NCI-H446 treated with DMSO at 0.1 percent for 48 hours (cell line): ENCODE results near the gene CDC14B.
"Not testable (repeated sequence)": the region's sequence is repeated elsewhere in the genome, so short reads cannot be mapped to it uniquely, and the experiment has no call there.

ENCODE experiments used
- DNase-seq: peaks from one replicate; lab custom pipeline; 2025; lab: John Stamatoyannopoulos, UW

The CDC14B gene

GRCh38 chr9:96626912-96627311 lies 7.3 kb upstream of the CDC14B start:
- no peak for DNase-seq

GRCh38 chr9:96621618-96622017 lies 2.0 kb upstream of the CDC14B start:
- no peak for DNase-seq

GRCh38 chr9:96620832-96621269 lies 1.2 kb upstream of the CDC14B start:
- DNase-seq = no peak

- no peak for DNase-seq
These were observed 505 bp upstream of the CDC14B start for GRCh38 chr9:96620181-96620514.

GRCh38 chr9:96619124-96619465 lies 548 bp downstream of the CDC14B start:
- no peak for DNase-seq

DNA sequence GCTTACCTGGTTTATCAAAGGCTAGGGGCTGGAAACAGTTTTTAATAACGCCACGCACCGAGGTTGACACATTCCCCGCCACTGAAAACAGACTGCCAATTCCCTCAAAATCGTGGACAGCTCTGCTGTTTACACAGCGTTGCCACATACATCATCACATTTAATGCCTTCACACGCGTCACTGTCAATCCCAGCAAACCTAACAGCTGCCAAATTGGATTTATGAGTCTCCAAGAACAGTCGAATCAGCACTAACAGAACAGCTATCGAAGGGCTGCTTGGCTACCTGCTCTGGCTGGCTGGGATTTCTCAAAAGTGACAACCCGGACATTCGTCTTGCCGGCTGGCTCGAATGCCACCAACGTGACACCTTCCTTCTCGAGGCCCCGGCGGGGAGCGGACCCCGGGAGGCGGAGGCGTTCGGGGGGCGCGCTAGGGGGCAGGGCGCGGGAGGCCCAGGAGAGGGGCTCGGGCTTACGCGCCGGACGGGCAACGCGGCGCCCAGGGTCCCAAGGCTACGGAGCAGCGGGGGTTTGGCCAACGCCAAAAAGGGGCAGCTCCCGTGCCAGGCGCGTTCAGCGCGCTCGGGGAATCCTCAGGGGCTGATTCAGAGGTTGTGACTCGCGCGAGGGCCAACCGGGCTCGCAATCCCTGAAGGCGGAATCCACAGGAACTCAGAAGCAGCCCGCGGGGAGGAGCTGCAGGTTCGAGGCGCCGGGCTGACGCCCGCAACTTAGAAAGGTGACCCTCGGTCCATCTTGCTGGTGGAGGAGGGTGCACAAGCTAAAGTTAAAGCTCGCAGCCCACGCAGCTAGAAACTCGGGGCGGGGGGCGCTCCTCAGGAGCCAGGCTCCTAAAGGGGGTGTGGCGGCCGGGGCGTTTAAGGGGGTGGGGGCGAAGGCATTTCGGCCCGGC lies 1.2 kb downstream of the CDC14B start:
- no peak for DNase-seq

- DNase-seq = no peak
These were observed 2.0 kb downstream of the CDC14B start for GRCh38 chr9:96617439-96618185.

- DNase-seq = no peak
These were observed 2.7 kb downstream of the CDC14B start for GRCh38 chr9:96616817-96617438.

- no peak for DNase-seq
These were observed 4.2 kb downstream of the CDC14B start for GRCh38 chr9:96615411-96615810.

- DNase-seq = not testable (repeated sequence)
These were observed 5.0 kb downstream of the CDC14B start for GRCh38 chr9:96614664-96615063.

- DNase-seq = no peak
These were observed 6.6 kb downstream of the CDC14B start for GRCh38 chr9:96612966-96613589.

GRCh38 chr9:96612105-96612965 lies 7.3 kb downstream of the CDC14B start:
- DNase-seq = peak; percentile 34

DNA sequence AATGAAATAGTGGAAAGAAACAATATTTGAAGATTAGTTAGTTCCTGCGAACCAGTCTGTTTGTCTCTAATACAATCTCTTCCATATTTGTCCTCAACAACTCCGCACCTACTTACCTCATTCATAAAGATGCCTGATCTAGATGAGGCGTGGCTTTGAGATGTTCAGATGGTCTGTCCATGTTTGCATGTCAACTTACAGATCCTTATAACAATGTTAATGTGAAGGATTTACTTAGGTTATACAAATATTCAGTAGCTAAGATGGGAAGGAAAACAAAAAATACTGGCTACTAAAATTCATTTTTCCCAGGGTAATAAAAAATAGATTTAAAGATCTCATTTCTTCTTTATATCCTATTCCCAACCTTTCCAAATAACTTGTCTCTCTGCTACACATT lies 8.3 kb downstream of the CDC14B start:
- DNase-seq = no peak

DNA sequence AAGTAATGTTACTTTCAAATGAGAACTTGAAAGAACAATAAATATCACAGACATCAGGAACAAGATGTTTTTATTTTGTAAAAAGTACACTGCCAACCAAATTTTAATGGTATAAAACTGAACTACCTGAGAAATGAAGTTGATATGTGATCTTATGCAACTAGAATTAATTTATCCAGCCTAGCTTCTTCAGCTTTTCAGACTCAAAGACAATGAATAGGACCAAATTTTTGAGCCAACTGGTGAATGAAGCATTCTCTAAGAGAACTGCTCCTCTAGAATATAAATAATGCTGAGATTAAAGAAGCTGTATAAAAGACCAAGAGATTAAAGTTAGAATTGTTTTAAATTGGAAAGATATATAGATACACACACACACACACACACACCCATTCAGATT lies 9.9 kb downstream of the CDC14B start:
- DNase-seq = no peak

- DNase-seq = no peak
These were observed 11.7 kb downstream of the CDC14B start for GRCh38 chr9:96607971-96608370.

DNA sequence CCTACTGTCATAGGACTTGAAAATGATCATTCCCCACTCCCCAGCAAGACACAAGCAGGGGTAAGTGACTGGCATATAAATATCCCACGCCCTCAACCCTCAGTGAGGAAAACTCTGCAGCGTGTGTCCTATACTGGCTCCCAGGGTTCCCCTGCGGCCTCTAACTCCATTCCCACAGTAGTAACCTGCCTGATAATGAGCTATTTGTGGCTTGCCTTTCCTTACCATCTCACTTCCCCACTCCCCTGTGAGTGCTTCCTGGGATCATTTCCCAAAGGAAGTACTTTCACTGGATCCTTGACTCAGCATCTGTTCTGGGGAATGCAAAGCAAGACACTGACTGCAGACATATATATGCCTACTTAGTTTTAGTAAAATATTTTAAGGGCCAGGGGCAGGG lies 14.3 kb downstream of the CDC14B start:
- no peak for DNase-seq

- DNase-seq = no peak
These were observed 15.7 kb downstream of the CDC14B start for GRCh38 chr9:96604004-96604319.

DNA sequence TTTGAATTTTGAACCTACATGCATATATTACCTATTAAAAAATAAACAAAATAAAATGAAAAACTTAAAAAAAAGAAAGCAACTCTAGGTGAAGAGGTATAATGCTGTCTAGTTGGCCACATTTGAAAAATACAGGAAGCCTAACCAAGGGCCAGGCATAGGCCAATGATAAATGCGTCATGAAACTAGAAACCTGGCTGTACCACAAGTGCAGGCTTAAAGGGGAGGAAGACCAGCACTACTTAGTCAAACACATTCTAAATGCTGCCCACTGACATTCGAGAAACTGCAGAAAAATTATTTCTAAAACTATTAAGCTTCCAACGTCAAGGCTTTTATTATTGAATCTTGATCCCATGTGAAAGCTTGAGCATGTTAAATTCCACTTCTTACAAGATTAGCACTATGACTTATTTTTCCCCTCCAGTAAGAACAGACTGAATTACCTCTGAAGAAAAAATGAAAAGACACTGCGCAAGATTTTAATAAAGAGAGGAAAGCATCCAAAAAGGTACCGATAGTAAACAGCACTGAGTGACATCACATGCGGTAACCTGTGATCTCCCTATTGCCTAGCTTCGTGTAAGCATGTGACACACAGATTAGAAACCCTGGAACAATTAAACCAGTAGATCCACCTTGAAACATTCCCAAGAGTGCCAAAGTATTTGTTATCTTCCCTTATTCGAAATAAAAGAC lies 16.2 kb downstream of the CDC14B start:
- no peak for DNase-seq

GRCh38 chr9:96599298-96599697 lies 20.3 kb downstream of the CDC14B start:
- DNase-seq = no peak

GRCh38 chr9:96596601-96597111 lies 23.0 kb downstream of the CDC14B start:
- DNase-seq = no peak
